Natural killer cell (primary cell): ENCODE results near the gene MISP. TPM values are rescaled to one million over a fixed set of nuclear protein-coding genes. Genes with fewer than 3 reads are reported as not detected.

Experiments used
- ATAC-seq, 3 donors: fragments of 150-1000 bp in 2 of 3; fragments of 200-7000 bp in 1 of 3; cut with Tn5 transposase; 1 replicate in 1 of 3; 2 replicates in 2 of 3; pipeline ENCODE4 v1.10.0; 2021; ENCODE audit warnings: mild to moderate bottlenecking in 2 of 3, moderate library complexity in 2 of 3
- DNase-seq, 2 donors: peaks; one replicate each; pipeline versions ENCODE4 v3.0.0 to v3.0.0-alpha.2; 2013 to 2021; ENCODE audit warnings: mixed read lengths in 1 of 2
- H3K27ac ChIP-seq: one replicate; pipeline ENCODE4 v1.5.1; 2013; ENCODE audit warnings: mild to moderate bottlenecking, low read length
- H3K27me3 ChIP-seq: one replicate; pipeline ENCODE4 v1.6.1; 2013; ENCODE audit warnings: low read length; ENCODE audit not compliant: control insufficient read depth, insufficient read depth
- H3K36me3 ChIP-seq: one replicate; pipeline ENCODE4 v1.6.1; 2013; ENCODE audit warnings: low read length; ENCODE audit not compliant: control insufficient read depth, insufficient read depth
- H3K4me1 ChIP-seq: one replicate; pipeline ENCODE4 v1.6.1; 2013; ENCODE audit warnings: low read length; ENCODE audit not compliant: control insufficient read depth, insufficient read depth
- H3K4me3 ChIP-seq: one replicate; pipeline ENCODE4 v1.5.1; 2013; ENCODE audit warnings: low read length
- H3K9me3 ChIP-seq: one replicate; pipeline ENCODE4 v1.6.1; 2013; ENCODE audit warnings: low read length; ENCODE audit not compliant: control insufficient read depth, insufficient read depth
- H3K27ac Mint-ChIP-seq, 2 donors: one replicate each; pipeline ENCODE4 v1.8.0; 2022; ENCODE audit warnings: mild to moderate bottlenecking in 2 of 2, mixed read lengths in 2 of 2, moderate library complexity in 1 of 2
- H3K27me3 Mint-ChIP-seq, 2 donors: one replicate each; pipeline ENCODE4 v1.8.0; 2022; ENCODE audit warnings: low read depth in 2 of 2, mixed read lengths in 2 of 2
- H3K36me3 Mint-ChIP-seq: one replicate; pipeline ENCODE4 v1.8.0; 2022; ENCODE audit warnings: mixed read lengths
- H3K4me1 Mint-ChIP-seq, 2 donors: one replicate each; pipeline ENCODE4 v1.8.0; 2022; ENCODE audit warnings: mixed read lengths in 2 of 2
- H3K4me3 Mint-ChIP-seq: one replicate; pipeline ENCODE4 v1.8.0; 2022; ENCODE audit warnings: mild to moderate bottlenecking, moderate library complexity, mixed read lengths
- H3K9me3 Mint-ChIP-seq, 2 donors: one replicate each; pipeline ENCODE4 v1.8.0; 2022; ENCODE audit warnings: mixed read lengths in 2 of 2
- WGBS: methylation state at CpG from one replicate; pipeline ENCODE4 v1.1.7; 2013; ENCODE audit warnings: missing lambda C conversion rate; ENCODE audit not compliant: insufficient coverage; 5-methylcytosine and 5-hydroxymethylcytosine counted together
- intact Hi-C: fragments of 100-400 bp; cut with micrococcal nuclease; formaldehyde crosslinking; loops from one replicate; pipeline ENCODE4 v1.14.2; 2022
- total RNA-seq, 4 donors: library from RNA; stranded (reverse); fragments of 120-200 nt in 1 of 4; gene quantifications; one replicate each; pipeline versions ENCODE4 v1.2.3 to v1.2.4, GENCODE V29; 2013 to 2022
- TF ChIP-seq, protein P1 (sequence below): fragments of 200-600 bp; IDR thresholded peaks from one replicate; pipeline ENCODE4 v1.8.0; 2022; ENCODE audit warnings: antibody characterized with exemption

The MISP gene
- total RNA-seq, 3 donors from 2014 or later (not counting 1 experiment from before 2014, with no cell fraction given): not detected

DNA sequence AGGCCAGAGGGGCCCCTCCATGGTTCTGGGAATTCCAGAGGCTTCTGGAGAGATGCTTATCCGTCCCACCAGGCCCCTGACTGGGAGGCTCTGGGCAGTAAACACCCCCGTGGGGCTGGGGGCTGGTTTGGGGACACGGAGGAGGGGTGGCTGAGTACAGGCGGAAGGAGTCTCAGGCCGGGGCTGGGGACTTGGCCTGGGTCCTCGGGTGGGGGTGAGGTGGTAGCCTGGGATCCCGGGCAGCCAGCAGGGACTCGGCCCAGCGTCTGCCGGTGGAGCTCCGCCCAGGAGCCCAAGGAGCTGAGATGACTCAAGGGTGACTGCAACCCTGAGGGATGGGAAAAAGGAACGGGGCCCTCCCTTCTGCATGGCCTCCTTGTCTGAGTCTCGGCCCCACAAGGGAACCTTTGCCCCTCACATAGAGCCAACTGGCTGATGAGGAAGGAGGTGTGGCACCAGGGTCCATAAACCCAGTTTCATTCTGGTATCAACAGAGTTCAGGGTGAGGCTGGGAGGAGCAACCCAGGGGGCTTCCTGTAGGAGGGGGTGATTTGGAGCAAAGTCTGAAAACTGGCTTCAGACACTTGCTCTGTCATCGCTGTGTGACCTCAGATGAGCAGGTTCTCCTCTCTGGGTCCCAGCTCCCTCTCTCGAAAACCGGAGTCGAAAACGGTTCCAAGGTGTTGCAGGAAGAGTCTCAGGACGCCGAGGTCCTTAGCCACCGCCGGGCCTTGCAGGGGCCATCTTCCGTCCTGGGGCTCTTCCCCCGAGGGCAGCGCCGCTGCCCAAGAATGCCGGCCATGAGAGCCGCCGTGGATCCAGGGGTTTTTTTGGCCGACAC lies 809 bp downstream of the MISP start:
- no peak for ATAC-seq
- WGBS: 79% methylated on average over 29 of the region's 30 CpGs
- no peaks in the 10 kb centered on the region for H3K36me3 Mint-ChIP-seq
- Histone ChIP-seq H3K9me3 (peaks cover 9% of the 10 kb centered on the region), H3K4me3 (no peak overlapping the region), H3K27me3 (no peaks in the 10 kb centered on the region), H3K36me3 (no peaks in the 10 kb centered on the region), H3K27ac (no peak overlapping the region), H3K4me1 (no peaks in the 10 kb centered on the region)
- intact Hi-C loops: no loop called here
- H3K27ac Mint-ChIP-seq: no peak overlapping the region
- no peaks in the 10 kb centered on the region for H3K9me3 Mint-ChIP-seq
- H3K4me3 Mint-ChIP-seq: no peak overlapping the region
- TF ChIP-seq, protein P1, sequence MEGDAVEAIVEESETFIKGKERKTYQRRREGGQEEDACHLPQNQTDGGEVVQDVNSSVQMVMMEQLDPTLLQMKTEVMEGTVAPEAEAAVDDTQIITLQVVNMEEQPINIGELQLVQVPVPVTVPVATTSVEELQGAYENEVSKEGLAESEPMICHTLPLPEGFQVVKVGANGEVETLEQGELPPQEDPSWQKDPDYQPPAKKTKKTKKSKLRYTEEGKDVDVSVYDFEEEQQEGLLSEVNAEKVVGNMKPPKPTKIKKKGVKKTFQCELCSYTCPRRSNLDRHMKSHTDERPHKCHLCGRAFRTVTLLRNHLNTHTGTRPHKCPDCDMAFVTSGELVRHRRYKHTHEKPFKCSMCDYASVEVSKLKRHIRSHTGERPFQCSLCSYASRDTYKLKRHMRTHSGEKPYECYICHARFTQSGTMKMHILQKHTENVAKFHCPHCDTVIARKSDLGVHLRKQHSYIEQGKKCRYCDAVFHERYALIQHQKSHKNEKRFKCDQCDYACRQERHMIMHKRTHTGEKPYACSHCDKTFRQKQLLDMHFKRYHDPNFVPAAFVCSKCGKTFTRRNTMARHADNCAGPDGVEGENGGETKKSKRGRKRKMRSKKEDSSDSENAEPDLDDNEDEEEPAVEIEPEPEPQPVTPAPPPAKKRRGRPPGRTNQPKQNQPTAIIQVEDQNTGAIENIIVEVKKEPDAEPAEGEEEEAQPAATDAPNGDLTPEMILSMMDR: no peak
- DNase-seq: no peak
- no peaks in the 10 kb centered on the region for H3K4me1 Mint-ChIP-seq
- no peaks in the 10 kb centered on the region for H3K27me3 Mint-ChIP-seq

DNA sequence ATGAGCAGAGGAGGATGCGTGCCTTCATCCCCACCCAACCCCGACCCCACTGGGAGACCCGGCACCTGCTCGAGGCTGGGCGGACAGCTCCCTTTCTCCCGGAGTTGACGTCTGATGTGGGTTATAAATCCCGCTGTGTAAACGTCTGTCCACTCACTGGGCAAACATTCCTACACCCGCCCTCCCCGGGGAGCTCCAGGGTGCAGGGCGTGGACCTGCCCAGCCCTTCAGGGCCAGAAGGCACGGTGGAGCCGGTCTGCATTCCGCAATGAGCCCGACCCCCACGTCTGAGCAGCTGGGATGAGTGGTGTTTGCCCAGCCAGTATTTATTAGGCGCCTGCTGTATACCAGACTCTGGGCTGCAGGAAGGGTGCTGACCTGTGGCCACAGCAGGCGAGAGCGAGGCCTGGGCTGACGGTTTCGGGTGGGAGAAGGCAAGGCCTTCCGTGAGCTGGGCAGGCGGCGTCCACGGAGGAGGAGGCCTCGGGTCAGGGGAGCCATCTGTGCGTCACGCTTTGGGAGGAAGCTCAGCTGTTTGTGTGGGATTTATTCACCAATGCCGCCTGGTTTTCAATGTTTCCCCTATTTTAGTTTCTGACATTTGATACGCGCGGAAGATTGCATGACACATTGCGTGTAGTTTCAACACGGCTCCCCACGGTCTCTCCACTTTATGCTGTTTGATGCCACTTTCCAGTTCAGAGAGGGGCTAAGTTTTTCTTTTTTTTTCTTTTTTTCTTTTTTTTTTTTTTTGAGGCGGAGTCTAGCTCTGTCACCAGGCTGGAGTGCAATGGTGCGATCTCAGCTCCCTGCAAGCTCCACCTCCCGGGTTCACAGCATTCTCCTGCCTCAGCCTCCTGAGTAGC lies 2.0 kb downstream of the MISP start:
- DNase-seq (no peak), ATAC-seq (no peak)
- H3K27ac Mint-ChIP-seq: no peak overlapping the region
- H3K4me1 Mint-ChIP-seq: no peaks in the 10 kb centered on the region
- intact Hi-C loops: no loop called here
- no peaks in the 10 kb centered on the region for H3K36me3 Mint-ChIP-seq
- H3K9me3 Mint-ChIP-seq: no peaks in the 10 kb centered on the region
- peaks cover 3% of the 10 kb centered on the region for H3K9me3 ChIP-seq
- TF ChIP-seq, protein P1: no peak
- WGBS: 56% methylated on average over 36 of the region's 39 CpGs
- H3K4me1 ChIP-seq: no peaks in the 10 kb centered on the region
- H3K27ac ChIP-seq: no peak overlapping the region
- H3K36me3 ChIP-seq: no peaks in the 10 kb centered on the region
- H3K4me3 ChIP-seq: no peak overlapping the region
- no peaks in the 10 kb centered on the region for H3K27me3 ChIP-seq
- H3K4me3 Mint-ChIP-seq: no peak overlapping the region
- no peaks in the 10 kb centered on the region for H3K27me3 Mint-ChIP-seq

DNA sequence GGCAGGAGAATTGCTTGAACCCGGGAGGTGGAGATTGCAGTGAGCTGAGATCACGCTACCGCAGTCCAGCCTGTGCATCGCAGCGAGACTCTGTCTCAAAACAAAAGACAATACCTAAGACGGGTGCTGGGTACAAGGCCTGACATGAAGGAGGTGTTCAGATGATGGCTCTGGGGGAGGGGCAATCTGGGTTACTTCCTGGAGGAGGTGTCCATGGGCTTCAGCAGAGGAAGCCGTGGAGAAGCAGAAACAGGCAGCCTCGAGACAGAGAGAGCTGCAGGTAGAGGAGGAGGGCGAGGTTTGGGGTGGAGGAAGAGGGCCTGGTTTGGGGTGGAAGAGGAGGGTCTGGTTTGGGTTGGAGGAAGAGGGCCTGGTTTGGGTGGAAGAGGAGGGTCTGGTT lies 3.6 kb downstream of the MISP start:
- Histone ChIP-seq H3K4me1 (no peaks in the 10 kb centered on the region), H3K36me3 (no peaks in the 10 kb centered on the region), H3K9me3 (peaks cover 8% of the 10 kb centered on the region), H3K27ac (no peak overlapping the region), H3K27me3 (no peaks in the 10 kb centered on the region), H3K4me3 (no peak overlapping the region)
- DNase-seq (no peak), ATAC-seq (no peak)
- TF ChIP-seq, protein P1: no peak
- no peaks in the 10 kb centered on the region for H3K27me3 Mint-ChIP-seq
- H3K9me3 Mint-ChIP-seq: peaks cover 0 to under 1% of the 10 kb centered on the region in 2 donors
- H3K36me3 Mint-ChIP-seq: no peaks in the 10 kb centered on the region
- H3K27ac Mint-ChIP-seq: no peak overlapping the region
- H3K4me1 Mint-ChIP-seq: no peaks in the 10 kb centered on the region
- WGBS: 88% methylated on average over 9 of the region's 9 CpGs
- intact Hi-C loops: no loop called here
- H3K4me3 Mint-ChIP-seq: no peak overlapping the region
